Natural killer cell treated with Interleukin-12 subunit alpha and Interleukin-12 subunit beta and Interleukin-15 and Interleukin-18, amount 100 ng/mL, for 72 hours (primary cell): Measurements from ENCODE around the gene KIRREL2. TPM values are rescaled to one million over a fixed set of nuclear protein-coding genes. Genes with fewer than 3 reads are reported as not detected.
"Not testable (repeated sequence)": the region's sequence is repeated elsewhere in the genome, so short reads cannot be mapped to it uniquely, and the experiment has no call there.

Experiments used
- ATAC-seq, 2 donors: fragments of 150-1000 bp; cut with Tn5 transposase in 1 of 2; sonication (Bioruptor Pico), chemical (Tn5 transposase) in 1 of 2; 2 replicates each; pipeline ENCODE4 v1.10.0; 2021
- DNase-seq: peaks from one replicate; pipeline ENCODE4 v3.0.0; 2022; ENCODE audit warnings: low spot score
- H3K27ac Mint-ChIP-seq, 2 donors: 1 replicate in 1 of 2; 2 replicates in 1 of 2; pipeline ENCODE4 v1.8.0; 2022; ENCODE audit warnings: mixed read lengths in 2 of 2, mild to moderate bottlenecking in 1 of 2, moderate library complexity in 1 of 2
- H3K27me3 Mint-ChIP-seq, 2 donors: 1 replicate in 1 of 2; 2 replicates in 1 of 2; pipeline ENCODE4 v1.8.0; 2022; ENCODE audit warnings: mixed read lengths in 2 of 2
- H3K36me3 Mint-ChIP-seq: one replicate; pipeline ENCODE4 v1.8.0; 2022; ENCODE audit warnings: mixed read lengths
- H3K4me1 Mint-ChIP-seq, 2 donors: 1 replicate in 1 of 2; 2 replicates in 1 of 2; pipeline ENCODE4 v1.8.0; 2022; ENCODE audit warnings: low read depth in 2 of 2, mixed read lengths in 2 of 2, mild to moderate bottlenecking in 1 of 2
- H3K4me3 Mint-ChIP-seq: one replicate; pipeline ENCODE4 v1.8.0; 2022; ENCODE audit warnings: mixed read lengths
- H3K9me3 Mint-ChIP-seq: 2 replicates; pipeline ENCODE4 v1.8.0; 2022; ENCODE audit warnings: mixed read lengths
- total RNA-seq, 2 donors: library from RNA; stranded (reverse); gene quantifications; one replicate each; pipeline ENCODE4 v1.2.3, GENCODE V29; 2022

The KIRREL2 gene
- total RNA-seq, 2 donors from 2014 or later, result 1.3 to 2.2 TPM

GRCh38 chr19:35902870-35903475 is 46.3 kb downstream of the KIRREL2 start:
- peak overlapping the region; percentile 86 to 100 for H3K27ac Mint-ChIP-seq
- DNase-seq, result no peak
- no peaks in the 10 kb centered on the region for H3K36me3 Mint-ChIP-seq
- no peaks in the 10 kb centered on the region for H3K27me3 Mint-ChIP-seq
- peaks cover 51 to 55% of the 10 kb centered on the region in 2 donors for H3K4me1 Mint-ChIP-seq
- ATAC-seq, result no peak
- H3K9me3 Mint-ChIP-seq, result no peaks in the 10 kb centered on the region
- peak overlapping the region; percentile 94 for H3K4me3 Mint-ChIP-seq

DNA sequence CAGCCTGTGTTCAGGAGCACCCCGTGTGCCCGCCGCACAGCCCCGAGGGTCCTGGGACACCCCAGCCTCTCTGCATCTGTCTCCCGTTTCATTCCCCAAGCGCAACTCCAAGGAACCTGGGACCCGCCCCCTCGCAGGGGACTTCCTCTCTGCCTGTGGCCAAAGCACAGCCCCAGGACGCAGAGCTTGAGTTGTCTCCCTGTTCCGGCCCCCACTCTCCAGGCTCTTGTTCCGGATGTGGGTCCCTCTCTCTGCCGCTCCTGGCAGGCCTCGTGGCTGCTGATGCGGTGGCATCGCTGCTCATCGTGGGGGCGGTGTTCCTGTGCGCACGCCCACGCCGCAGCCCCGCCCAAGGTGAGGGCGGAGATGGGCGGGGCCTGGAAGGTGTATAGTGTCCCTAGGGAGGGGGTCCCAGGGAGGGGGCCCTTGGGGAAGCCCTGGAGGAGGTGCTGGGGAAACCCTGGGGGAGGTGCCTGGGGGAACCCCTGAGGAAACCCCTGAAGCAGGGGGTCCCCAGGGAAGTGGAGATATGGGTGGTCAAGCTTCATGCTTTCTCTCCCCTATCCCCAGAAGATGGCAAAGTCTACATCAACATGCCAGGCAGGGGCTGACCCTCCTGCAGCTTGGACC is 47.0 kb downstream of the KIRREL2 start:
- DNase-seq (peak; percentile 97), ATAC-seq (peak; percentile 78 to 80)
- H3K27ac Mint-ChIP-seq, result peak overlapping the region; percentile 86 to 100
- H3K4me3 Mint-ChIP-seq, result peak overlapping the region; percentile 94
- no peaks in the 10 kb centered on the region for H3K9me3 Mint-ChIP-seq
- no peaks in the 10 kb centered on the region for H3K36me3 Mint-ChIP-seq
- peaks cover 50 to 57% of the 10 kb centered on the region in 2 donors for H3K4me1 Mint-ChIP-seq
- no peaks in the 10 kb centered on the region for H3K27me3 Mint-ChIP-seq

DNA sequence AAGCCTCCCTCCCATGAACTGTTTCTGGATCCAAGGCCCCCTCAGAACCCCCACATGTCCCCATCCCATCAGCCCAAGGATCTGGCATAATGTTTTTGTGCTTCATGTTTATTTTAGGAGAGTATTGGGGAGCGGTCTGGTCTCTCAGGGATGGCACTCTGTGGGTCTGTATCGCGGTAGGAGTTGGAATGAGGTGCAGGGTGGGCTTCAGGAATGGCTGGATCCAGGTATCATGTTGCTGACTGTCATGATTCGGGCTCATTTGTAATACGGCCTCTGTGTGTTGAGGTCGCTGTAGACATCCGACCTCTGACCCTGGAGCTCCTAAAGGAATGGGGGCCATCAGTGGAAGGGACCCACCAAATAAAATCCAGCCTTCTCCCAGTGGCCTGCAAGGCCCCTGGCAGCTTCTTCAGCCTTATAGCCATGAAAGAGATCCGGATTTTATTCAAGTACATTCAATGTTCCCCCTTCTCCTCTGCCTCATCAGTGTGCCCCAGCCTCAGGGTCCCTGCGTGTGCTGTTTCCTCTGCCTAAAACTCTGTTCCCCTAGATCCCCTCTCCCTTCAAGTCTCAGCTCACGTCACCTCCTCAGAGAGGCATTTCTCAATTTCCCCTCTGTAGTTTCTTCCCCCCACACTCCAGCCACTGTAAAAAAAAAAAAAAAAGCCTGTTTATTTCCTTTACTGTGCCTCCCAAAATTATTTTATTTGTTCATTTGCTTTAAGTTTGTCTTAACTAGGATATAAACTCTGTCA is 47.8 kb downstream of the KIRREL2 start:
- DNase-seq, result no peak
- H3K9me3 Mint-ChIP-seq, result no peaks in the 10 kb centered on the region
- H3K27ac Mint-ChIP-seq, result peak overlapping the region; percentile 86 to 100
- no peak for ATAC-seq
- peaks cover 56 to 63% of the 10 kb centered on the region in 2 donors for H3K4me1 Mint-ChIP-seq
- no peaks in the 10 kb centered on the region for H3K36me3 Mint-ChIP-seq
- no peaks in the 10 kb centered on the region for H3K27me3 Mint-ChIP-seq
- H3K4me3 Mint-ChIP-seq, result peak overlapping the region; percentile 94

GRCh38 chr19:35905178-35905727 is 48.5 kb downstream of the KIRREL2 start:
- Mint-ChIP-seq H3K4me1 (peaks cover 60 to 65% of the 10 kb centered on the region in 2 donors), H3K4me3 (peak overlapping the region; percentile 94), H3K27ac (peak overlapping the region; percentile 86 to 100), H3K9me3 (no peaks in the 10 kb centered on the region), H3K27me3 (no peaks in the 10 kb centered on the region), H3K36me3 (no peaks in the 10 kb centered on the region)
- DNase-seq (no peak), ATAC-seq (no peak)

- Mint-ChIP-seq H3K27ac (peak overlapping the region; percentile 86 to 96), H3K9me3 (no peaks in the 10 kb centered on the region), H3K36me3 (no peaks in the 10 kb centered on the region), H3K4me3 (peak overlapping the region; percentile 94), H3K27me3 (no peaks in the 10 kb centered on the region), H3K4me1 (peaks cover 52 to 55% of the 10 kb centered on the region in 2 donors)
- DNase-seq, result no peak
- no peak for ATAC-seq
Observed at GRCh38 chr19:35907377-35907745, 50.6 kb downstream of the KIRREL2 start.

DNA sequence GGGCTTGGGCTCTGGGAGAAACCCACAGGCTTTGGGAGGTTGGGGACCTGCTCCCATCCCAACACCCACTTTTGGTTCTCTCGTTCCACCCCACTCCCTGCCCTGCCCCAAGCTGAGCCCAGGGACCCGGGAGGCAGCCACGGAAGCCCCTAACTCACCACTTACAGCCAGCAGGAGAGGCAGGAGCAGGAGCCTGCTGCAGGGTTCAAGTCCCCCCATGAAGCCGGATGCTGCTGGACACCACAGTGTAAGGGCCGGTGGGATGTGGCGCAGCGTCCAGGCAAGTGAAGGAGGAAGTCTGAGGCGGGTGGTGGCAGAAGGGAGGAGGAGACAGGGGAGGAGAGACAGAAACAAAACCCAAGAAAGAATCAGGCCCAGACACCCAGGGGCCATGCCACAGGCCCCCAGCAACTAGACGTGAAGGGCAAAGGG is 51.3 kb downstream of the KIRREL2 start, which contains the start of gene TYROBP:
Gene TYROBP, minus strand, starts transcription at position 286 of the 432 bp plus-strand sequence. Its CDS starts 67 bp downstream, at position 219.
- DNase-seq, result peak; percentile 72
- H3K4me3 Mint-ChIP-seq, result peak within 1 kb of the TSS; percentile 94
- no peaks in the 10 kb centered on the region for H3K36me3 Mint-ChIP-seq
- H3K9me3 Mint-ChIP-seq, result no peaks in the 10 kb centered on the region
- H3K27me3 Mint-ChIP-seq, result no peaks in the 10 kb centered on the region
- peak within 1 kb of the TSS; percentile 86 to 96 for H3K27ac Mint-ChIP-seq
- peak; percentile 32 to 58 for ATAC-seq
- peaks cover 48 to 50% of the 10 kb centered on the region in 2 donors for H3K4me1 Mint-ChIP-seq

DNA sequence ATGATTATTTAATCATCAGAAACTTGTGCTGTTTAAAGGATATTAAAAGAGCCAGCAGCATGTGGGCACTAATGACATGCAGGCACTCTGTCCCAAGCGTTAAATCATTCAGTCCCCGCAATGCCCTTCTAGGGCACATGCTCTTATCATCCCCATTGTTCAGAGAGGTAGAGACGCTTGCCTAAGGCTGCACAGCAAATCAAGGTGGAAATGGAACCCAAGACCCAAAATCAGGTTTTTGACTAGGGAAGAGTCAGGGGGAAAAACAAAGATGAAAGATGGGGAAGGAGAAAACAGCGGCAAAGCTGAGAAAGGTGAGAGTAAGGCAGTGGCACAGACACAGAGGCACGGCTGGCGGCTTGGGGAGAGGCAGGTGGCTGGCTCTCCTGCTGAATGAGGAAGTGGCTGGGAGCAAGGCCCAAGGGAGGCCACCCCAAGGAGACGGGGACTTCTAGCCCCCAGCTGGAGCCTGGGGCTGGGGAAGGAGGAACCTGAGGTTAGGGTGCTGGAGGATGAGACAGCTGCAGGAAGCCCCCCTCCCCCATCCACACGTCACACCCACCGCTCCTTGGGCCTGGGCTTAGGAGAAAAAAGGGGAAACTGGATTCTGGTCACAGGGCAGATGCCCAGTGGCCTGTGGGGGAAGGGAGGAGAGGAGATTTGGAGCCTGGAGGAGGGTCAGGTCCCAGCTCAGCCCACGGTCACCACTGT is 52.4 kb downstream of the KIRREL2 start:
- DNase-seq (no peak), ATAC-seq (peak; percentile 57 to 66)
- peaks cover 38 to 39% of the 10 kb centered on the region in 2 donors for H3K4me1 Mint-ChIP-seq
- peak overlapping the region; percentile 78 for H3K4me3 Mint-ChIP-seq
- H3K36me3 Mint-ChIP-seq, result no peaks in the 10 kb centered on the region
- H3K27ac Mint-ChIP-seq, result peak overlapping the region; percentile 86 to 96
- H3K27me3 Mint-ChIP-seq, result no peaks in the 10 kb centered on the region
- no peaks in the 10 kb centered on the region for H3K9me3 Mint-ChIP-seq

GRCh38 chr19:35909684-35910035 is 52.9 kb downstream of the KIRREL2 start:
- DNase-seq (no peak), ATAC-seq (no peak)
- Mint-ChIP-seq H3K4me3 (peak overlapping the region; percentile 78), H3K27ac (peak overlapping the region; percentile 86 to 96), H3K9me3 (no peaks in the 10 kb centered on the region), H3K36me3 (no peaks in the 10 kb centered on the region), H3K4me1 (peaks cover 33 to 34% of the 10 kb centered on the region in 2 donors), H3K27me3 (no peaks in the 10 kb centered on the region)

GRCh38 chr19:35910355-35910754 is 53.6 kb downstream of the KIRREL2 start:
- H3K36me3 Mint-ChIP-seq, DNase-seq, H3K9me3 Mint-ChIP-seq, H3K27me3 Mint-ChIP-seq, ATAC-seq, H3K4me3 Mint-ChIP-seq: not testable (repeated sequence)
- peak overlapping the region; percentile 86 to 96 for H3K27ac Mint-ChIP-seq
- H3K4me1 Mint-ChIP-seq, result peaks cover 27 to 29% of the 10 kb centered on the region in 2 donors

- peaks cover 27 to 29% of the 10 kb centered on the region in 2 donors for H3K4me1 Mint-ChIP-seq
- H3K27me3 Mint-ChIP-seq, result no peaks in the 10 kb centered on the region
- no peaks in the 10 kb centered on the region for H3K36me3 Mint-ChIP-seq
- no peak for DNase-seq
- no peaks in the 10 kb centered on the region for H3K9me3 Mint-ChIP-seq
- no peak for ATAC-seq
- no peak overlapping the region for H3K4me3 Mint-ChIP-seq
- peak overlapping the region; percentile 31 to 64 for H3K27ac Mint-ChIP-seq
Observed at GRCh38 chr19:35911173-35911572, 54.5 kb downstream of the KIRREL2 start.

DNA sequence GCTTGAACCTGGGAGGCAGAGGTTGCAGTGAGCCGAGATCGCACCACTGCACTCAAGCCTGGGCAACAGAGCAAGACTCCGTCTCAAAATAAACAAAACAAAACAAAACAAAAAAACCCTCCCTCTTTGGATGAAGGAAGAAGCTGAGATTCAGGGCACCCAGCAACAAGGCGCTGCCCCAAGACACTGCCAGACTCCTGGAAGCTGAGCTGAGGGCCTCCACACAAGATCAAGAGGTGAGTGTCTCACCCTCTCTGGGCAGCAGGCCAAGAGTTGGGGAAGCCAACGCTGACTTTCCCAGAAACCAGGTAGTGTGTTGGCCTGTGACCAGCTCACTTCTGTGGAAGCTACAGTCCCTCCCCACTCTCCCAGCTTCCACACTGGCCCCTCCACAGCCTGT is 55.1 kb downstream of the KIRREL2 start:
- H3K9me3 Mint-ChIP-seq, result no peaks in the 10 kb centered on the region
- H3K36me3 Mint-ChIP-seq, result no peaks in the 10 kb centered on the region
- no peak overlapping the region for H3K4me3 Mint-ChIP-seq
- DNase-seq (no peak), ATAC-seq (no peak)
- H3K27me3 Mint-ChIP-seq, result no peaks in the 10 kb centered on the region
- H3K4me1 Mint-ChIP-seq, result peaks cover 24 to 29% of the 10 kb centered on the region in 2 donors
- peak overlapping the region; percentile 31 to 64 for H3K27ac Mint-ChIP-seq

GRCh38 chr19:35913589-35913988 is 56.9 kb downstream of the KIRREL2 start:
- H3K9me3 Mint-ChIP-seq, result no peaks in the 10 kb centered on the region
- ATAC-seq, result no peak
- H3K4me3 Mint-ChIP-seq, result no peak overlapping the region
- no peaks in the 10 kb centered on the region for H3K27me3 Mint-ChIP-seq
- DNase-seq, result no peak
- no peak overlapping the region for H3K27ac Mint-ChIP-seq
- peaks cover 10 to 16% of the 10 kb centered on the region in 2 donors for H3K4me1 Mint-ChIP-seq
- no peaks in the 10 kb centered on the region for H3K36me3 Mint-ChIP-seq

GRCh38 chr19:35915443-35915842 is 58.7 kb downstream of the KIRREL2 start:
- DNase-seq (no peak), ATAC-seq (no peak)
- no peak overlapping the region for H3K27ac Mint-ChIP-seq
- H3K27me3 Mint-ChIP-seq, result no peaks in the 10 kb centered on the region
- no peak overlapping the region for H3K4me3 Mint-ChIP-seq
- no peaks in the 10 kb centered on the region for H3K9me3 Mint-ChIP-seq
- peaks cover 0 to 7% of the 10 kb centered on the region in 2 donors for H3K4me1 Mint-ChIP-seq
- no peaks in the 10 kb centered on the region for H3K36me3 Mint-ChIP-seq
